WERI-Rb-1 (cell line): ENCODE data around the gene POLE.

Experiments
- DNase-seq: peaks from one replicate; pipeline ENCODE4 v3.0.0-alpha.2; 2020
- H3K27ac ChIP-seq: fragments of 250-450 bp; sonication (Bioruptor Pico); 2 replicates; pipeline ENCODE4 v1.5.1; 2020; ENCODE audit warnings: mild to moderate bottlenecking, moderate library complexity
- H3K27me3 ChIP-seq: fragments of 250-450 bp; sonication (Bioruptor Pico); 2 replicates; pipeline ENCODE4 v1.5.1; 2021; ENCODE audit warnings: mild to moderate bottlenecking, low read depth, moderate library complexity; ENCODE audit not compliant: insufficient read depth, severe bottlenecking
- H3K36me3 ChIP-seq: fragments of 250-450 bp; sonication (Bioruptor Pico); 2 replicates; pipeline ENCODE4 v1.5.1; 2020; ENCODE audit warnings: mild to moderate bottlenecking, moderate library complexity
- H3K4me3 ChIP-seq: 2 replicates; pipeline ENCODE4 v1.5.1; 2011; ENCODE audit warnings: low read depth, mild to moderate bottlenecking, control low read depth, low read length
- H3K9me3 ChIP-seq: fragments of 250-450 bp; sonication (Bioruptor Pico); 2 replicates; pipeline ENCODE4 v1.5.1; 2021; ENCODE audit warnings: mild to moderate bottlenecking, moderate library complexity; ENCODE audit not compliant: severe bottlenecking
- TF ChIP-seq, protein P1 (sequence below): IDR thresholded peaks from 2 replicates; pipeline ENCODE4 v1.5.1; 2011; ENCODE audit warnings: low read depth, mild to moderate bottlenecking, control low read depth, inconsistent platforms, low read length

Gene POLE

DNA sequence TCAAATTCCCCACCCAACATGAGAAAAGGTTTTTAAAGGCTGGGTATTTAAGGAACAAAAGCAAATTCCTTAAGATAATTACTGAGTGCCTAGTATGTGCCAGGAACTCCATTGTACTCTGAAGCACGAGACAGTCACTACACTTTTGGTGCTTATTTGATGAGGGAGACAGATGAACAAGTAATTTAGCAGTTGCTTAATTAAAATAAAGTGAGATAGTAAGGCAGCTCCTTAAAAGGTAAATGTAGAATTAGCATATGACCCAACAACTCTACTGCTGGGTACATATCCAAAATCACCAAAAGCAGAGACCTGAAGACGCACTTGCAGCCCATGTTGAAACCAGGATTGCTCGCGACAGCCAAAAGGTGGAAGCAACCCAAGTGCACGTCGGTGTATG, 21.3 kb downstream of the POLE start:
- Histone ChIP-seq H3K4me3 (no peak overlapping the region), H3K9me3 (no peaks in the 10 kb centered on the region), H3K27ac (no peak overlapping the region), H3K36me3 (peaks cover 95% of the 10 kb centered on the region), H3K27me3 (no peaks in the 10 kb centered on the region)
- DNase-seq = no peak
- TF ChIP-seq, protein P1, sequence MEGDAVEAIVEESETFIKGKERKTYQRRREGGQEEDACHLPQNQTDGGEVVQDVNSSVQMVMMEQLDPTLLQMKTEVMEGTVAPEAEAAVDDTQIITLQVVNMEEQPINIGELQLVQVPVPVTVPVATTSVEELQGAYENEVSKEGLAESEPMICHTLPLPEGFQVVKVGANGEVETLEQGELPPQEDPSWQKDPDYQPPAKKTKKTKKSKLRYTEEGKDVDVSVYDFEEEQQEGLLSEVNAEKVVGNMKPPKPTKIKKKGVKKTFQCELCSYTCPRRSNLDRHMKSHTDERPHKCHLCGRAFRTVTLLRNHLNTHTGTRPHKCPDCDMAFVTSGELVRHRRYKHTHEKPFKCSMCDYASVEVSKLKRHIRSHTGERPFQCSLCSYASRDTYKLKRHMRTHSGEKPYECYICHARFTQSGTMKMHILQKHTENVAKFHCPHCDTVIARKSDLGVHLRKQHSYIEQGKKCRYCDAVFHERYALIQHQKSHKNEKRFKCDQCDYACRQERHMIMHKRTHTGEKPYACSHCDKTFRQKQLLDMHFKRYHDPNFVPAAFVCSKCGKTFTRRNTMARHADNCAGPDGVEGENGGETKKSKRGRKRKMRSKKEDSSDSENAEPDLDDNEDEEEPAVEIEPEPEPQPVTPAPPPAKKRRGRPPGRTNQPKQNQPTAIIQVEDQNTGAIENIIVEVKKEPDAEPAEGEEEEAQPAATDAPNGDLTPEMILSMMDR = no peak

DNA sequence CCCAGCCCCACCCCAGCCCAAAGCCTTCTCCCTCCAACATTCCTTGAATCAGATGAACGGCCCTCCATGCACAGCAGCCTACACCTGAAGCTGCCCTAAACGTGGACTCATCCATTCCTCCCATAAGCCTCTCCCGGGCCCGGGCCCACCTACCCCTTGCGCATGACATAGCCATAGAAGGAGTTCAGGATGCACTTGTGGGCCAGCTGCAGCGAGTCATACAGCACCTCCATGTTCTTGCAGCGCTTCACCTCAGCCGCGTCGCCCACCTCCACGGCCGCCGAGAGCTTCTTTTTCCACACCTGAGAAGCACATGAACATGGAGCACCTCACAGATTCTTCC, 22.0 kb downstream of the POLE start:
- no peak overlapping the region for H3K4me3 ChIP-seq
- H3K27ac ChIP-seq = no peak overlapping the region
- TF ChIP-seq, protein P1 = no peak
- no peak for DNase-seq
- peaks cover 95% of the 10 kb centered on the region for H3K36me3 ChIP-seq
- no peaks in the 10 kb centered on the region for H3K27me3 ChIP-seq
- no peaks in the 10 kb centered on the region for H3K9me3 ChIP-seq

DNA sequence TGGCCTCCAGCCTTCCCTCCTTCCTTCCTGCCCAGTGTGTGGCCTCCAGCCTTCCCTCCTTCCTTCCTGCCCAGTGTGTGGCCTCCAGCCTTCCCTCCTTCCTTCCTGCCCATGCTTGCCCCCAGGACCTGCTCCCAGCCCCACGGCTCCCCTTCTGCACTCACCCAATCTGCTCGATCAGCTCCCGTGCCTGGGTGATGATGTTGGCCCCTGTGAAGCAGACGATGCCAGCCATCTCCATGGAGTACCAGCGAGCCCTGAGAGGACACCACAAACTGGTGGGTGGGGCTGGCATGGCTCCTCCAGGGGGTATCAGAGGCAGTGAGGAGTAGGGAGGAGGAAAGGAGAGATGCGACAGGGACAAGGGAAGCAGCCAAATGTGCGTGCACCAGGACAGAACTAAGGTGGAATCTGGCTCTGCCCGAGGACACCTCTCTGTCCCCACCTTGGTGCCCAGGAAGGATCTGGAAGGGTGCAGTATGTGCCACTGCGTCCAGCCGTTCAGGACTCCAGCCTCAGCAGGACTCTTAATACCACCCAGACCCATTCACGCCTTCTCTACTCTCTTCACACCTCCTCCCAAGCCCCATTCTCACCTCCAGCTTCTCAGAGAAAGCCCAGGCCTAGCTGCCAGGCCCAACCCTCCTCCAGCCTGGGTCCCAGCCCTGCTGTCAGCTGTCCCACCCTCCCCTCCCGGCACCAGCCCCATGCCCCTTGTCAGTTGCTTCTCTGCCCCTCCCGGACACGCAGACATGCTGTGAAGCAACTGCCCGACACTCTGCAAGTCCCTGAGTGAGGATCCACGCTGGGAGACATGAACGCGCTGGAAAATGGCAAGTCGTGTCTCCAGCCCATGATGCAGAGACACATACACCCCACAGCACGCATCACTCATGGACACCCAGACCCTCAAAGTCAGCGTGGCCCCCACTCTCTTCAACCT, 22.7 kb downstream of the POLE start:
- H3K27ac ChIP-seq = no peak overlapping the region
- TF ChIP-seq, protein P1 = no peak
- no peak for DNase-seq
- peaks cover 95% of the 10 kb centered on the region for H3K36me3 ChIP-seq
- no peaks in the 10 kb centered on the region for H3K9me3 ChIP-seq
- no peaks in the 10 kb centered on the region for H3K27me3 ChIP-seq
- H3K4me3 ChIP-seq = no peak overlapping the region

DNA sequence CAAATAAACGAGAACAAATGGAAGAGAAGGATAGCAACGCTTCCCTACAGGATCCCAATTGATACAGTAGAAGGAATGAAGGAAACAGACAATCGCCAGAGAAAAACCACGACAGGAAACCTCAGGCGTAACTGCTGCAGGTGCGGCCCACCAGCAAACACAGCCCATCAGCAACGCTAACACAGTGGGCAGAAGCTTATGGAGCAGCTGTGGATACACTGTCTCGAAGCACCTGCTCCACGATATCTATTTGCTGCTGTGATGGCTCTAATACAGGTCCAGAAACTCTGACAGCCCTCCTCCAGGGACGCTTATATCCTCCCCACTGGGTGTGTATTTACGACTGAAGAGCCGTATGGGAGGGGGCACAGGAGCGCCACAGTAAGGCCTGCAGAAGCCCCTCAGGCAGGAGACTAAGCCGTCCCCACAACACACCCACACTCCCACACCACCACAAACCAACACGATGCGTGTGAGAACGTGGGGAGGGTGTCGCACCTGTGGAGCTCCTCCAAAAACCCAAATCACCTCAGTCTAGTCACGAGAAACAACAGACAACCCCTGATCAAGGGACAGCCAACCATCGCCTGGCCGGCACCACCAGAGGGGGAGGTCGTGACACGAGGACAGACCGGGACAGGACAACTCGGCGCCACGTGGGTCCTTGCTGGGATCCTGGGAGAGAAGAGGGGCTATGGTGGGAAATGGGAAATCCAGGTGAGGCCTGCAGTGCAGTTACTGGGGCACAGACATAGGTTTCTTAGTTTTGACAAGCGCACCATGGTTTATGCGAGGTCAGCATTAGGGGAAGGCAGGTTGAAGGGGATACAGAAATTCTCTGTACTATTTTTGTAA, 24.0 kb downstream of the POLE start:
- DNase-seq = no peak
- Histone ChIP-seq H3K36me3 (peaks cover 95% of the 10 kb centered on the region), H3K27ac (no peak overlapping the region), H3K9me3 (no peaks in the 10 kb centered on the region), H3K4me3 (no peak overlapping the region), H3K27me3 (no peaks in the 10 kb centered on the region)
- TF ChIP-seq, protein P1 = no peak

DNA sequence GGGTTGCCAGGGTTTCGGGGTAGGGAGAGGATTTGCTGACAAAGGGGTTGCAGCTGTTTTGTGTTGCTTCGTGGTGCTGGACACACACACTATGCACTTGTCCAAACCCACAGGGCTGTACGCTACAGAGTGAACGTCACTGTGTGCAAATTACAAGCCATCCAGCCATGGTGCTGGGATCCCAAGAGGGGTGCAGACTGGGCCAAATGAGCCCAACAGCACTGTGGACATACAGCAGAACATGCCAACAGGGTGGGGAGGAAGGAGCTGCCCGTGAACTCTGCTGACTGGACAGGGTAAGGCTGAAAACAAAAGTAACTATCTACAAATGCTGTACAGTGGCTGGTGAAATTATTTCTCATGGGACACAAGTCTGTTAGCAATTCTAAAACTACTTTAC, 25.2 kb downstream of the POLE start:
- no peak for DNase-seq
- TF ChIP-seq, protein P1 = no peak
- Histone ChIP-seq H3K27me3 (no peaks in the 10 kb centered on the region), H3K4me3 (no peak overlapping the region), H3K27ac (no peak overlapping the region), H3K9me3 (no peaks in the 10 kb centered on the region), H3K36me3 (peaks cover 98% of the 10 kb centered on the region)
